Measurements from ENCODE around the gene SKP2.
A peak's percentile ranks its signal among the peaks of the same experiment; 100 is the strongest.

Gene SKP2

DNA sequence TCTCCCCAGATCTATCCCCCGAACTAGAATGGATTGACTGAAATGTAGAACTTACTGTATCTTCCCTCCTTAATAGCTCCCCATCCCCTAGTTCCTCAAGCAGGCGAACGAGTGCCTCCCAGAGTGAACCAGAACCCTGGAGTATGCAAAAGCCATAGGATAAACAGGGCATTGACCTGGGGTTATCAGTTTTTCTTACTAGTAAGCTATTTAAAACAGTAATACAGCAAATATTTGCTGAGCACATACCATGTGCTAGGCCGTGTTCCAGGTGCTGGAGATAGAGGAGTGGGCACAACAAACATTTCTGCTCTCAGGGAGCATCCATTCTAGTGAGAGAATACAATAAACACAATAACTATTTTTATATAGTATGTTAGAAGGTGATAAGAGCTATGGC lies 1.8 kb downstream of the SKP2 start:
- Histone ChIP-seq H3K36me3 (replicated peaks) (no peaks in the 10 kb centered on the region), H3K4me3 (ENCODE audit: low read depth, low read length) (no peak overlapping the region), H3K27me3 (replicated peaks) (no peaks in the 10 kb centered on the region), H3K27ac (no peak overlapping the region)
- DNase-seq, result no peak
- TF ChIP-seq, protein P1, sequence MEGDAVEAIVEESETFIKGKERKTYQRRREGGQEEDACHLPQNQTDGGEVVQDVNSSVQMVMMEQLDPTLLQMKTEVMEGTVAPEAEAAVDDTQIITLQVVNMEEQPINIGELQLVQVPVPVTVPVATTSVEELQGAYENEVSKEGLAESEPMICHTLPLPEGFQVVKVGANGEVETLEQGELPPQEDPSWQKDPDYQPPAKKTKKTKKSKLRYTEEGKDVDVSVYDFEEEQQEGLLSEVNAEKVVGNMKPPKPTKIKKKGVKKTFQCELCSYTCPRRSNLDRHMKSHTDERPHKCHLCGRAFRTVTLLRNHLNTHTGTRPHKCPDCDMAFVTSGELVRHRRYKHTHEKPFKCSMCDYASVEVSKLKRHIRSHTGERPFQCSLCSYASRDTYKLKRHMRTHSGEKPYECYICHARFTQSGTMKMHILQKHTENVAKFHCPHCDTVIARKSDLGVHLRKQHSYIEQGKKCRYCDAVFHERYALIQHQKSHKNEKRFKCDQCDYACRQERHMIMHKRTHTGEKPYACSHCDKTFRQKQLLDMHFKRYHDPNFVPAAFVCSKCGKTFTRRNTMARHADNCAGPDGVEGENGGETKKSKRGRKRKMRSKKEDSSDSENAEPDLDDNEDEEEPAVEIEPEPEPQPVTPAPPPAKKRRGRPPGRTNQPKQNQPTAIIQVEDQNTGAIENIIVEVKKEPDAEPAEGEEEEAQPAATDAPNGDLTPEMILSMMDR (IDR thresholded peaks at IDR 0.05; ENCODE audit: low read depth, low read length, missing control alignments), result no peak
- in situ Hi-C loops (cut with HindIII; ENCODE audit: low pct_ligation_motif_present, low sequenced_read_pairs), result no loop called here

DNA sequence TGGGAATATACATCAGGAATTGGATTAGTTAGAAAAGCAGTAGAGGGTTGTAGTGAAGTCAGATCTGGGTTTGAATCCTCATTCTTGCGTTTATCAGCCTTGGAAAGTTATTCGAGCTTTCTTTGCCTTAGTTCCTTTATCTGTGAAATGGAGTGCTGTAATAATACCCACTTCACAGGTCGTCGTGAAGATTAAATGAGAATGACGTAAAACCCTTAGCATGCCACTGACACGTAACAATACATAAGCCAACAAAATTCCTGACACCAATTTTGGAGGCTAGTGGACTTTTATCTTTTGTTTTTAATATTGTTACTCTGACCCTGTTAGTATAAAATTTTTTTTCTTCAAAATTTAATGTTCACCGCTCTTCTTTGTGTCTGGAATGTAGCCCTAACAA lies 3.4 kb downstream of the SKP2 start:
- no peak overlapping the region for H3K27ac ChIP-seq
- H3K36me3 ChIP-seq (replicated peaks), result peaks cover 9% of the 10 kb centered on the region
- no peak for DNase-seq
- no peaks in the 10 kb centered on the region for H3K27me3 ChIP-seq (replicated peaks)
- TF ChIP-seq, protein P1 (IDR thresholded peaks at IDR 0.05; ENCODE audit: low read depth, low read length, missing control alignments), result no peak
- in situ Hi-C loops (cut with HindIII; ENCODE audit: low pct_ligation_motif_present, low sequenced_read_pairs), result no loop called here
- no peak overlapping the region for H3K4me3 ChIP-seq (ENCODE audit: low read depth, low read length)

DNA sequence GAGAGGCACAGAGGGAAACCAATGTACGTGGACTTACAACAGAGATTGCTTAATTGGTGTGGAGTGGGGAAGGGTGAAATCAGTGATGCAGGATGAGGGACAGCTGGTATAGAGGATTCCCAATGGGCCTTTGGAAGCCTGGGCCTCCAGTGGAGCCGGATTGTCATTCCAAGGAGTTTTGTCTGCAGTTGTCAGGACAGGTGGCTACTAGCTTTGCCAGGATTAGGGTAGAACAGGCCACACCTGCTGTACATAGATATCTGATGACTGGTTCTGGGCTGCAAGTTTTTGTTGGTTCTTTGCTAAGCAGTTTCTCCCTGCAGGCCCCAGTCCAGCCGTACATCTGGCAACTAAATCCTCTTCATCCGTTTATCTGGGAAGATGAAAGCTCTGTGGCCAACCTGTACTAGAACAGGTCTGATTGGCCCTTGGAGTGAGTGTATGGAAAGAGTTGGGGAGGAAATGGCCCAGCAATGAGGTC lies 4.2 kb downstream of the SKP2 start:
- TF ChIP-seq, protein P1 (IDR thresholded peaks at IDR 0.05; ENCODE audit: low read depth, low read length, missing control alignments), result no peak
- DNase-seq, result no peak
- no peaks in the 10 kb centered on the region for H3K27me3 ChIP-seq (replicated peaks)
- H3K27ac ChIP-seq, result peak overlapping the region; percentile 31
- H3K36me3 ChIP-seq (replicated peaks), result peaks cover 15% of the 10 kb centered on the region
- in situ Hi-C loops (cut with HindIII; ENCODE audit: low pct_ligation_motif_present, low sequenced_read_pairs), result no loop called here
- H3K4me3 ChIP-seq (ENCODE audit: low read depth, low read length), result no peak overlapping the region

DNA sequence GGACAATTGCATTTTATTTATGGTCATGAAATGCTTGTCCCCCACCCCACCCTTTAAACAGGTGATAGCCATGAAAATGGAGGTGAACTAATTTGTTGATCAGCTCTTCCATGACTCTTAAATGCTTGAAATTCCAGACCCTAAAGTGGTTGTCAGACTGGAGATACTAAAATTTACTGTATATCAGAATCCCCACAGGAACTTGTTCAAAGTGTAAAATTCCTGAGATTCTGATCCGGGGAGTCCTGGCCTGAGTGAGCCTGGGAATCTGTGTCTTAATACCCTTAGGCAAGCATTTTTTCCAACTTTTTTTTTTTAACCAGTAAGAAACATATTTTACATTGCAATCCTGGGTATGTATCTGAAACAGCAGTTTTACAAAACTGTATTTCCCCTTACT lies 4.7 kb downstream of the SKP2 start:
- Histone ChIP-seq H3K36me3 (replicated peaks) (peaks cover 17% of the 10 kb centered on the region), H3K4me3 (ENCODE audit: low read depth, low read length) (no peak overlapping the region), H3K27me3 (replicated peaks) (no peaks in the 10 kb centered on the region), H3K27ac (peak overlapping the region; percentile 45)
- DNase-seq, result peak; percentile 35
- TF ChIP-seq, protein P1 (IDR thresholded peaks at IDR 0.05; ENCODE audit: low read depth, low read length, missing control alignments), result no peak
- in situ Hi-C loops (cut with HindIII; ENCODE audit: low pct_ligation_motif_present, low sequenced_read_pairs), result no loop called here

DNA sequence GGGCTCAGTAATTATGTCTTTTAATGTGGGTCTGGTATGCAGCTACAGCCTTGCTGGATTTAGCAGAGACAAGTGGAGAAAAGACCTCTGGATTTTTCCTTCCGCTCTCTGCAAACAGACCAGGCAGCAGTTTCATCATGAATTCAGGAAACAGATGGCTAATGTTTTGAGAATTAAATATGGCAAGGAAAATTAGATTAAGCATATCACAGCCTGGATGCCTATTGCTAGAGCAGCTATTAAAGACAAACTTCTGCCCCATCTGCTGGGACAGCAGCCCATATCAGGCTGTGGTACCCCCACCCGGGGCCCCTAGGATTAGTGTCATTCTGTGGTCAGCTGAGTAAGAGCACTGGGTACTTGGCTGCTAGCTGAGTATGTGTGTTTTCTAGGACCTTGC lies 6.2 kb downstream of the SKP2 start:
- no peak for DNase-seq
- in situ Hi-C loops (cut with HindIII; ENCODE audit: low pct_ligation_motif_present, low sequenced_read_pairs), result no loop called here
- TF ChIP-seq, protein P1 (IDR thresholded peaks at IDR 0.05; ENCODE audit: low read depth, low read length, missing control alignments), result no peak
- Histone ChIP-seq H3K4me3 (ENCODE audit: low read depth, low read length) (no peak overlapping the region), H3K27me3 (replicated peaks) (no peaks in the 10 kb centered on the region), H3K27ac (no peak overlapping the region), H3K36me3 (replicated peaks) (peaks cover 23% of the 10 kb centered on the region)

DNA sequence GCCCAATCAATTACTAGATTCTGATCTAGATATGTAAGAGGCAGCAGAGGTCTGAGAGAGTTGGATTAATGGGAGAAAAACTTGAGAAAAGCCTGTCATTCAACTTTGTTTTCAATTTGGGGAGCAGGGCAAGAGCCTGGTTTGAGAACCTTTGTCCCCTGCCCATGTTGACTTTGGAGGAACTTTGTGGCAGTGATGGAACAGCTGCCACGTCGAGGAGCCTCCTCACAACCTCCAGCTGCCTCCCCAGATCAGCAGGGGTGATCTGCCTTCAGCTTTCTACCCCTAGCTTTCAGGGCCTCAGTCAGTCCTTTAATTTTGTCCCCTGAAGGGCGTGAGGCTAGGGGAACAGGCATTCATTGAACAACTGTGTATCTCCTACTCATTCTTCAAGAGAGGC lies 8.7 kb downstream of the SKP2 start:
- H3K27ac ChIP-seq, result no peak overlapping the region
- TF ChIP-seq, protein P1 (IDR thresholded peaks at IDR 0.05; ENCODE audit: low read depth, low read length, missing control alignments), result no peak
- DNase-seq, result no peak
- no peaks in the 10 kb centered on the region for H3K27me3 ChIP-seq (replicated peaks)
- in situ Hi-C loops (cut with HindIII; ENCODE audit: low pct_ligation_motif_present, low sequenced_read_pairs), result no loop called here
- peaks cover 34% of the 10 kb centered on the region for H3K36me3 ChIP-seq (replicated peaks)
- no peak overlapping the region for H3K4me3 ChIP-seq (ENCODE audit: low read depth, low read length)
